Left ventricle myocardium inferior (tissue), 1 donor: ENCODE measurements around the gene CHKB. TPM values are rescaled to one million over a fixed set of nuclear protein-coding genes. Genes with fewer than 3 reads are reported as not detected.

Experiments
- DNase-seq: peaks from one replicate; pipeline ENCODE4 v3.0.0-alpha.2; 2020
- H3K27ac ChIP-seq: fragments of 200-600 bp; replicated peaks from 2 replicates; pipeline ENCODE4 v1.8.0; 2021
- H3K27me3 ChIP-seq: fragments of 200-600 bp; 2 replicates; pipeline ENCODE4 v1.8.0; 2021; ENCODE audit warnings: low read depth
- H3K36me3 ChIP-seq: fragments of 200-600 bp; 2 replicates; pipeline ENCODE4 v1.8.0; 2021
- H3K4me1 ChIP-seq: fragments of 200-600 bp; 2 replicates; pipeline ENCODE4 v1.8.0; 2021
- H3K4me3 ChIP-seq: fragments of 200-600 bp; 2 replicates; pipeline ENCODE4 v1.8.0; 2021; ENCODE audit warnings: mild to moderate bottlenecking, moderate library complexity
- H3K9me3 ChIP-seq: fragments of 200-600 bp; replicated peaks from 2 replicates; pipeline ENCODE4 v1.8.0; 2021
- intact Hi-C: fragments of 100-400 bp; cut with micrococcal nuclease; formaldehyde crosslinking; loops from one replicate; pipeline ENCODE4 v1.11.0; 2022
- total RNA-seq: library from RNA; stranded (reverse); fragmentation: NEBNext Ultra II Directional; extraction: Animal tissue kit (Norgen Biotek cat#: 25700); gene quantifications from one replicate; pipeline ENCODE4 v1.2.1, GENCODE V29; 2021
- TF ChIP-seq, protein P1 (sequence below): fragments of 200-600 bp; IDR thresholded peaks from 2 replicates; pipeline ENCODE4 v1.8.0; 2021; ENCODE audit warnings: antibody characterized with exemption, mild to moderate bottlenecking, borderline replicate concordance
- donor health status: DM: no; HTN: yes; CAD: no; lungs with severe emphysema.

CHKB gene
- total RNA-seq, 1 donor from 2014 or later, result 36.0 TPM

DNA sequence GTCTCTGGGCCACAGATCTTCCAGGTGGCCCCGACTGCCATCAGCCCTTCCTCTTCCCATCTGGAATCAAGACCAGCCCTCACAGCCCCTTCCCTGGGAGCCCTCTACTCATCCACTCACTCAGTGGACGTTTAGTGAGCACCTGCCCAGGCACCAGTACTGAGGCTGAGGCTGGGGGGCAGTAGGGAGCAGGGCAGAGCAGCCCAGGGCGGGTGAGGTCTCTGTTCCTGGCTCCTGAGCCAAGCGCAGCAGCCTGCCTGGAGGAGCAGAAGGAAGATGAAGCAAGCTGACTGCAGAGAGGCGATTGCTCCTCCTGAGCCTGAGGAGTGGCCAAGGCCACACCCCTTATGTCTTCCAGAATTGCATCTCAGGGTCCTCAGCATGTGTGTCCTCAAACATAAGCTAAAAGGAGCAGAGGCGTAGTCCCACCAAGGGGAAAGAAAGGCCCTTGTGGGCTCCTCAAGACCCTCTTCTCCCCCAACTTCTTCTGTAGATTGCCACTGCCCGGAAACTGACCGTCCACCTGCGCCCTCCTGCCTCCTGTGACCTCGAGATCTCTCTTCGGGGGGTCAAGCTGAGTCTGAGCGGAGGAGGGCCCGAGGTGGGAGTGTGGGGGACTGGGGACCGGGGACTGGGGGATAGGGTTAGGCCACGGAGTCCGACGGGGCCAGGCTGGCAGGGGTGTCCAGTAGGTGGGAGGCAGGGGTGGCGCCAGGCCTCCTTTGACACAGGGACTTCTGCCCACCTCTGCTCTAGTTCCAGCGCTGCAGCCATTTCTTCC lies 23.7 kb upstream of the CHKB start:
- TF ChIP-seq, protein P1, sequence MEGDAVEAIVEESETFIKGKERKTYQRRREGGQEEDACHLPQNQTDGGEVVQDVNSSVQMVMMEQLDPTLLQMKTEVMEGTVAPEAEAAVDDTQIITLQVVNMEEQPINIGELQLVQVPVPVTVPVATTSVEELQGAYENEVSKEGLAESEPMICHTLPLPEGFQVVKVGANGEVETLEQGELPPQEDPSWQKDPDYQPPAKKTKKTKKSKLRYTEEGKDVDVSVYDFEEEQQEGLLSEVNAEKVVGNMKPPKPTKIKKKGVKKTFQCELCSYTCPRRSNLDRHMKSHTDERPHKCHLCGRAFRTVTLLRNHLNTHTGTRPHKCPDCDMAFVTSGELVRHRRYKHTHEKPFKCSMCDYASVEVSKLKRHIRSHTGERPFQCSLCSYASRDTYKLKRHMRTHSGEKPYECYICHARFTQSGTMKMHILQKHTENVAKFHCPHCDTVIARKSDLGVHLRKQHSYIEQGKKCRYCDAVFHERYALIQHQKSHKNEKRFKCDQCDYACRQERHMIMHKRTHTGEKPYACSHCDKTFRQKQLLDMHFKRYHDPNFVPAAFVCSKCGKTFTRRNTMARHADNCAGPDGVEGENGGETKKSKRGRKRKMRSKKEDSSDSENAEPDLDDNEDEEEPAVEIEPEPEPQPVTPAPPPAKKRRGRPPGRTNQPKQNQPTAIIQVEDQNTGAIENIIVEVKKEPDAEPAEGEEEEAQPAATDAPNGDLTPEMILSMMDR, result no peak
- DNase-seq, result no peak
- no peaks in the 10 kb centered on the region for H3K36me3 ChIP-seq
- no peaks in the 10 kb centered on the region for H3K9me3 ChIP-seq
- no peak overlapping the region for H3K4me3 ChIP-seq
- intact Hi-C loops, result no loop called here
- H3K4me1 ChIP-seq, result peaks cover 8% of the 10 kb centered on the region
- H3K27ac ChIP-seq, result no peak overlapping the region
- H3K27me3 ChIP-seq, result peaks cover 90% of the 10 kb centered on the region

DNA sequence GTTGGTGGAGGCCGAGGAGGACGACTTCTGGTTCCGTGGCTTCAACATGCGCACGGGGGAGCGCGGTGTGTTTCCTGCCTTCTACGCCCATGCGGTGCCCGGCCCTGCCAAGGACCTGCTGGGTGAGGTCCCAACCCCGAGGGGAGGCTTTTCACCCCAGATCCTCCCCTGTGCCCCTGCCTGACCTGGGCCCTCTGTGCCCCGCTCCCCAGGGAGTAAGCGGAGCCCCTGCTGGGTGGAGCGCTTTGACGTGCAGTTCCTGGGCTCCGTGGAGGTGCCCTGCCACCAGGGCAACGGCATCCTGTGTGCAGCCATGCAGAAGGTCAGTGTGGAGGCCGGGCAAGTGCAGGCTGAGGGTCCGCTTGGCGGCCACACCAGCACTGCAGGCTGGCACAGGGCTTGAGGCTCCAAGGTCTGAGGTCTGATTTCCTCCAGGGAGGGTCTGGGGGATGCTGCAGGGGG lies 23.0 kb upstream of the CHKB start:
- H3K4me3 ChIP-seq, result no peak overlapping the region
- DNase-seq, result no peak
- no peak overlapping the region for H3K27ac ChIP-seq
- no peaks in the 10 kb centered on the region for H3K36me3 ChIP-seq
- TF ChIP-seq, protein P1, result no peak
- no peaks in the 10 kb centered on the region for H3K9me3 ChIP-seq
- intact Hi-C loops, result no loop called here
- H3K27me3 ChIP-seq, result peaks cover 91% of the 10 kb centered on the region
- H3K4me1 ChIP-seq, result peaks cover 12% of the 10 kb centered on the region

DNA sequence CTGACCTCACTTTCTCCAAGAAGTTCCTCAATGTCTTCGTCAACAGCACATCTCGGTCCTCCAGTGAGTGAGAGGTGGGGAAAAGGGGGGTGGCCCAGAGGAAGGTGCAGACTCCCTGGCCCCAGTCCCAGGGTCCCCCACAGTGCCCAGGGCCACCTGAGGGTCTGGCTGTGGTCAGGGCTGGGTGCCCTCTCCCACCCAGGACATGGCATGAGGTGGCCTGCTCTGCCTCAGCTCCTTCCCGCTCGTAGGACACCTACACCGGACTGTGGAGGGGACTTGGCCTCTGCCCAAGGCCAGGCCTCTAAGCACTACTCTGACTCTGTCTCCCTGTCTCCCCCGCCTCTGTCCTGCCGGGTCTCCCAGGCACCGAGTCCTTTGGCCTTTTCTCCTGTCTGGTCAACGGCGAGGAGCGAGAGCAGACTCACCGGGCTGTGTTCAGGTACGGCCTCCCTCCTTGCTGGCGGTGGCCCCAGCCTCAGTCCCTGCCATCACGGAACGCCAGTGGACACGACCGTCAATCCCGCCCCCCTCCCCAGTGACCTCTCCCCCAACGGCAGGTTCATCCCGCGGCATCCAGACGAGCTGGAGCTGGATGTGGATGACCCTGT lies 22.5 kb upstream of the CHKB start:
- Histone ChIP-seq H3K27ac (no peak overlapping the region), H3K27me3 (peaks cover 91% of the 10 kb centered on the region), H3K9me3 (no peaks in the 10 kb centered on the region), H3K4me1 (peaks cover 15% of the 10 kb centered on the region), H3K4me3 (no peak overlapping the region), H3K36me3 (no peaks in the 10 kb centered on the region)
- TF ChIP-seq, protein P1, result no peak
- intact Hi-C loops, result no loop called here
- DNase-seq, result no peak

DNA sequence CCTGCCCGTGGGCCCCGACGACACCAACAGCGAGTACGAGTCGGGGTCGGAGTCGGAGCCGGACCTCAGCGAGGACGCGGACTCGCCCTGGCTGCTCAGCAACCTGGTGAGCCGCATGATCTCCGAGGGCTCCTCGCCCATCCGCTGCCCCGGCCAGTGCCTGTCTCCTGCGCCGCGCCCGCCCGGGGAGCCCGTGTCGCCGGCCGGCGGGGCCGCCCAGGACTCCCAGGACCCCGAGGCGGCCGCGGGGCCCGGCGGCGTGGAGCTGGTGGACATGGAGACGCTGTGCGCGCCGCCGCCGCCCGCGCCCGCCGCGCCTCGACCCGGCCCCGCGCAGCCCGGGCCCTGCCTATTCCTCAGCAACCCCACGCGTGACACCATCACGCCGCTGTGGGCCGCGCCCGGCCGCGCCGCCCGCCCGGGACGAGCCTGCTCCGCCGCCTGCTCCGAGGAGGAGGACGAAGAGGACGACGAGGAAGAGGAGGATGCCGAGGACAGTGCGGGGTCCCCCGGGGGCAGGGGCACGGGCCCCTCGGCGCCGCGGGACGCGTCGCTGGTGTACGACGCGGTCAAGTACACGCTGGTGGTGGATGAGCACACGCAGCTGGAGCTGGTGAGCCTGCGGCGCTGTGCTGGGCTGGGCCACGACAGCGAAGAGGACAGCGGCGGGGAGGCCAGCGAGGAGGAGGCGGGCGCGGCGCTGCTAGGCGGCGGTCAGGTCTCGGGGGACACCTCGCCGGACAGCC lies 21.8 kb upstream of the CHKB start:
- Histone ChIP-seq H3K27ac (no peak overlapping the region), H3K9me3 (no peaks in the 10 kb centered on the region), H3K4me1 (peaks cover 17% of the 10 kb centered on the region), H3K27me3 (peaks cover 91% of the 10 kb centered on the region), H3K4me3 (no peak overlapping the region), H3K36me3 (no peaks in the 10 kb centered on the region)
- TF ChIP-seq, protein P1, result no peak
- DNase-seq, result no peak
- intact Hi-C loops, result no loop called here

DNA sequence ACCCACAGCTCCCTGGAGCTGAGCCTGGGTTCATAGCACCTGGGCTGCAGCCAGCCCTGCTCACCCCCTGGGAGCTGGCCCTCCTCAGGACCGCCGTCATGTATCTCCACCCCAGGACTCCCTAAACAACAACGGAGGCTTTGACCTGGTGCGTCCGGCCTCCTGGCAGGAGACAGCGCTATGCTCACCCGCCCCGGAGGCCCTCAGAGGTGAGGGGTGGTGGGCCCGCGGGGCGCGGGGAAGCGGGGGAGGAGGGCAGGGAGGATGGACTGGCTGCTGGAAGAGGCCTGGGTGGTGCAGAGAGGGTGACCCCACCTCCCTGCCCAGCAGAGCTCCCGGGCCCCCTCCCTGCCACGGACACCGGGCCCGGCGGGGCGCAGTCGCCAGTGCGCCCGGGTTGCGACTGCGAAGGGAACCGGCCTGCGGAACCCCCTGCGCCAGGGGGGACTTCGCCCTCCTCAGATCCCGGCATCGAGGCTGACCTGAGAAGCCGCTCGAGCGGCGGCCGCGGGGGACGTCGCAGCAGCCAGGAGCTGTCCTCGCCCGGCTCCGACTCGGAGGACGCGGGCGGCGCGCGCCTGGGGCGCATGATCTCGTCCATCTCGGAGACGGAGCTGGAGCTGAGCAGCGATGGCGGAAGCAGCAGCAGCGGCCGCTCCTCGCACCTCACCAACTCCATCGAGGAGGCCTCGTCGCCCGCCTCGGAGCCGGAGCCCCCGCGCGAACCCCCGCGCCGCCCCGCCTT lies 21.0 kb upstream of the CHKB start:
- Histone ChIP-seq H3K27ac (no peak overlapping the region), H3K27me3 (peaks cover 95% of the 10 kb centered on the region), H3K4me3 (no peak overlapping the region), H3K36me3 (no peaks in the 10 kb centered on the region), H3K9me3 (no peaks in the 10 kb centered on the region), H3K4me1 (peaks cover 17% of the 10 kb centered on the region)
- no peak for DNase-seq
- TF ChIP-seq, protein P1, result no peak
- intact Hi-C loops, result no loop called here
